ENCODE data around the gene CRHR2.

The CRHR2 gene

GRCh38 chr7:30652698-30653641 is 29.3 kb downstream of the CRHR2 start:
- H3K4me3 ChIP-seq (replicated peaks in 1 of 2; ENCODE audit: low read depth in 2 of 2, low read length in 2 of 2), result no peak overlapping the region
- no peak for DNase-seq (ENCODE audit: low read depth in 2 of 2)
- no peak for TF ChIP-seq CTCF (IDR thresholded peaks at IDR 0.05; ENCODE audit: low read depth, low read length)

GRCh38 chr7:30652132-30652531 is 30.1 kb downstream of the CRHR2 start:
- H3K4me3 ChIP-seq (replicated peaks in 1 of 2; ENCODE audit: low read depth in 2 of 2, low read length in 2 of 2), result no peak overlapping the region
- no peak for TF ChIP-seq CTCF (IDR thresholded peaks at IDR 0.05; ENCODE audit: low read depth, low read length)
- no peak for DNase-seq (ENCODE audit: low read depth in 2 of 2)

GRCh38 chr7:30650421-30650808 is 31.8 kb downstream of the CRHR2 start:
- TF ChIP-seq CTCF (IDR thresholded peaks at IDR 0.05; ENCODE audit: low read depth, low read length), result no peak

GRCh38 chr7:30649717-30650420 is 32.4 kb downstream of the CRHR2 start:
- TF ChIP-seq CTCF (IDR thresholded peaks at IDR 0.05; ENCODE audit: low read depth, low read length), result no peak
- DNase-seq (ENCODE audit: low read depth in 2 of 2), result no peak

More at GRCh38 chr7:30650421-30650808, 31.8 kb downstream of the CRHR2 start:
- DNase-seq (ENCODE audit: low read depth in 2 of 2), result no peak
- H3K4me3 ChIP-seq (replicated peaks in 1 of 2; ENCODE audit: low read depth in 2 of 2, low read length in 2 of 2), result no peak overlapping the region

GRCh38 chr7:30648744-30649540 is 33.3 kb downstream of the CRHR2 start:
- no peak for DNase-seq (ENCODE audit: low read depth in 2 of 2)
- no peak for TF ChIP-seq CTCF (IDR thresholded peaks at IDR 0.05; ENCODE audit: low read depth, low read length)
- H3K4me3 ChIP-seq (replicated peaks in 1 of 2; ENCODE audit: low read depth in 2 of 2, low read length in 2 of 2), result no peak overlapping the region

More at GRCh38 chr7:30649717-30650420, 32.4 kb downstream of the CRHR2 start:
- no peak overlapping the region for H3K4me3 ChIP-seq (replicated peaks in 1 of 2; ENCODE audit: low read depth in 2 of 2, low read length in 2 of 2)

GRCh38 chr7:30647589-30648364 is 34.5 kb downstream of the CRHR2 start:
- no peak overlapping the region for H3K4me3 ChIP-seq (replicated peaks in 1 of 2; ENCODE audit: low read depth in 2 of 2, low read length in 2 of 2)
- DNase-seq (ENCODE audit: low read depth in 2 of 2), result no peak
- no peak for TF ChIP-seq CTCF (IDR thresholded peaks at IDR 0.05; ENCODE audit: low read depth, low read length)

Measured in cardiac fibroblast (primary cell).